LHCN-M2 (cell line): ENCODE results near the gene ADGRL3. TPM values are rescaled to one million over a fixed set of nuclear protein-coding genes. Genes with fewer than 3 reads are reported as not detected.
"Not testable (repeated sequence)": the region's sequence is repeated elsewhere in the genome, so short reads cannot be mapped to it uniquely, and the experiment has no call there.

Experiments used
- DNase-seq: peaks from one replicate; pipeline ENCODE4 v3.0.0-alpha.2; 2012; ENCODE audit warnings: low read depth
- total RNA-seq: library from RNA; depleted of rRNA; stranded (reverse); fragments of >200 nt; gene quantifications from 2 replicates; pipeline ENCODE4 v1.2.3, GENCODE V29; 2014

The ADGRL3 gene
- total RNA-seq, 1 experiment from 2014 or later, result 0.11 TPM

DNA sequence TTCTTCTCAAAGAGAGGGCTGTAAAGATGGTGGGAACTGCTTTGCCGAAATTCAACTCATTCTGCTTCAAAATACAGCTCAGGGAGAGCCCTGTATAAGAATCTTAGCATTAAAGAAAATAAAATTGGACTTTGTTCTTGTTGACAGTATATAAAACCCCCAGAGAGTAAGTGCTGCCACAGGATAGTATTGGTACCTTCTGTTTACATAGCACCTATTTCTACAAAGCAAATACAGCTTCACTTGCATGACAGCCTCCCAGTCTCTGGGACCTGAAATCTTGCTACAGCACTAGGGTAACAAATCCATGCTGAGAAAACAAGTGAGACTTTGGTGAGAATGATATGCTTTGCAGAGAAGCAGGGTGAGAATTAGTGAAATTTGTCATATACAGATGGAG, 428.6 kb downstream of the ADGRL3 start:
- DNase-seq, result no peak

DNA sequence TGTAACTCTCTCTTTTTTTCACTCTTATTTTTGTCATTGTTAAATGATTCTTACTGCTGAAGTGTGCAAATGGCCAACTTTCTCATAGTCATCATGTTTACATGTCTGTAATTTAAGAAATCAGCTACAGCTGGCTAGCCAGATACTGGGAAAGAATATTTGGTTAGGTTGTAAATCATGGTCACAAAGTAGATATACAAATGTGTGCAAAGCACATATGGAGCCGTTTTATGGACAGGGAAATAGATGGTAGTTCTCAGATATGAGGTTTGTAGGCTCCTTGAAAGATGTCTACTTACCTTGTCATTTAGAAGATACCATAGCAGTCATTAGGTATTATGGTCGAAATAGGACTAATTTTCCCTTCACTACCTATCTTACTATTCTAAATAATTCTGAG, 430.4 kb downstream of the ADGRL3 start:
- DNase-seq, result no peak

DNA sequence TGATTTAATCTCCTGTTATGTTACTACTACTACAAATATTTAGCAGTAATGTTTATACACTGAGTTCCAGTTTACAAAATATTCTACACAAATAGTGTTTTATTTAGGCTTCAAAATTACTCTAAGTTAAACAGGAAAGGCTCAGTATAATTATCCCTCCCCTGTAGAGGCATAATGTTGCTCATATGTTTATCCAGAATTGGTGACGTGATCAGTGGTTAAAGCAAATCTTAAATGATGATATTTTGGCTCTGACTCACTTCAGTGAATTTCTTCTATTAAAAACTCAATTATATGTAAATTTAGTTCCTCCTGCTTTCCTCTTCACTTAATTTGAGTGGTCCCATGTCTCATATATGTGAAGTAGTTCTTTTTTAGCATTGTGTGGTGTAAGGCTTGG, 438.5 kb downstream of the ADGRL3 start:
- DNase-seq, result no peak

DNA sequence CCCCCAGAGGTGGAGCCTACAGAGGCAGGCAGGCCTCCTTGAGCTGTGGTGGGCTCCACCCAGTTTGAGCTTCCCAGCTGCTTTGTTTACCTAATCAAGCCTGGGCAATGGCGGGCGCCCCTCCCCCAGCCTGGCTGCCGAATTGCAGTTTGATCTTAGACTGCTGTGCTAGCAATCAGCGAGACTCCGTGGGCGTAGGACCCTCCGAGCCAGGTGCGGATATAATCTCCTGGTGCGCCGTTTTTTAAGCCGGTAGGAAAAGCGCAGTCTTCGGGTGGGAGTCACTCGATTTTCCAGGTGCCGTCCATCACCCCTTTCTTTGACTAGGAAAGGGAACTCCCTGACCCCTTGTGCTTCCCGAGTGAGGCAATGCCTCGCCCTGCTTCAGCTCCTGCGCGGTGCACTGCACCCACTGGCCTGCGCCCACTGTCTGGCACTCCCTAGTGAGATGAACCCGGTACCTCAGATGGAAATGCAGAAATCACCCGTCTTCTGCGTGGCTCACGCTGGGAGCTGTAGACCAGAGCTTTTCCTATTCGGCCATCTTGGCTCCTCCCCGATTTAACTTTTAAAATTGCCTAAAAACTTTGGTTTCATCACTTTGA, 446.7 kb downstream of the ADGRL3 start:
- DNase-seq, result not testable (repeated sequence)

DNA sequence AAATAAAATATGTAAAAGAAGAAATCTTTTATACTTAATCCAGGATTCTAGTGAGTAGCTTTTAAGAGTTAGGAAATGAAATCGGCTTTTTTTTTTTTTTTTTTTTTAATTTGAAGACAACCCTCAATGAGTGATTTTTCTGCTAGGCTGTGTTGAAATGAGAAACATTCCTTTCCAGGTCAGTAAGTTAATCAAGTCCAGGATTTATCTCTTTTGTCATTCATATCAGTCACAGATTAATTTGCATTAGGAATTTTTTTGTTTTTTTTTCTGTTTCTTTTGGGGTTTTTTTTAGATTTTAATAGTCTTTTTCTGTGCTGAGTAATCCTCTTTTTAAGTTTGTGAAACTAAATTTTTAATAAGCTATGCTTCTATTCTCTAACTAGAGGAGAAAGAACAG, 448.1 kb downstream of the ADGRL3 start:
- DNase-seq, result no peak

DNA sequence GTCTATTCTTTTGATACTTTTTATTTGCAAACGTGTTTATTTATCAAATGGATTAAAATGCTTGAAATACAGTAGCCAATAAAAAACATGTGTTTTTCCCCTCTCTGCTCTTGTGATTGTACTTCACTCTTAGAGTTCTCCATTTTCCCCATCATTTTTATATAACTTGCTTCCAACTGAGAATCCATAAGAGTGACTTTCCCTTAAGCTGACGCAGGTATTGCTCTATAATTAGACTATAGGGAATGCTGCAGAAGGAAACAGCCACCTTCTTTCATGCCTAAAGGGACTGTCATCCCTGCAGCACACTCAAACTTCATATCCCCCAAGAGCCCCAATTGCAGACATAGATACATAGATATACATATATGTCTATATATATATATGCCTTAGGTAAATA, 456.9 kb downstream of the ADGRL3 start:
- no peak for DNase-seq

DNA sequence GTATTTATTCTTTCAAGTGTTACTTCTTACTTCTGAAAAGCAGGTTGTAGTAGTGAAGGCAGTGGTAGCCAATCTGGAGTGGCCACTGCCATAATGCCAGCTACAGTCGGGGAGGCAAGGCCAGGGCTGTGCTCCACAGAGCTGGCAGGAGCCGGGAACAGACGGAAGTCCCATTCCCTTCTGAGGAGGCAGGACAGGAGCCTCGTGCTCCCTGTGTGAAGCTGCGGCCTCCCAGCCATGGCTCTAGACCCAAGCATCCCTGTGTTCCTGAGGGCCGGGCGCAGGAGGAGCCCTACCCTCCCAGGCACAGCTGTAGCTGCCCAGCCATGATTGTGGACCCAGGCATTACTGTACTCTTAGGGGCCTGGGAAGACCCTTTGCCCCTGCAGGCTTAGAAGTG, 461.8 kb downstream of the ADGRL3 start:
- no peak for DNase-seq

DNA sequence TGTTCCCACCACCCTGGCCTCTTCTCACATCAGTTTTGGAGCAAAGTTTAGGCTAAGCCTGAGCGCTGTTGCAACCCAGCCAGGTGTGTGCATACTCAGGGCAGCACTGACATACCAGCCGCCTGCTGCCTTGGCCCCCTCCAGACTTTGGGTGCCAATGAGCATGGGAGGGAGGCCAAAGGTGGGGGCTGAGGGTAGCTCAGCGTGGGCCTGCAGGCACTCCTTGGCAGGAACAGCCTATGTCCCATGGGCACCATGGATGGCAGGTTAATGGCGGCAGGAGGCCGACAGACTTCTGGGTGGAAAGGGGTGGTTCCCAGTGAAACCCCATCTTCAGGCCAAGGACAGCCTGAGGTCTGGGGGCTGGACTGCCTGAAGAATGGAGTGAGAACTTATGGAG, 462.2 kb downstream of the ADGRL3 start:
- no peak for DNase-seq

DNA sequence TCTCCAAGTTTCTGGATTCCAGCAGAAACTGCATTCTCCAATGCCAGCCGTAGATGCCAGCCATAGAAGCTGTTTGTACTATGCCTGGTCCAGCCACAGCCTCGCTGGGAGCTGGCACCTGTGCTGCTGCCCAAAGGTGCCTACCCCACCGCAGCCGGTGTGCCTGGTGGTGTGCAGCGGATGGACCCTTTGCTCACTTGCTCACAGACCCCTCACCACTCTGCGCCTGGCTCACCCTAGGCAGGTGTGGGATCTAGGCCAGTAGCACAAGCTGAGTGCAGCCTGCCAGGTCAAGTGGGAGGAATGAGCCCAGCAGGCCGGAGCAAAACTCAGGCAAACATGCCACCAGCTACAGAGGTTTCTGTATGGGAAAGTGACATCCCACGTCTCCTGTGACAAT, 463.2 kb downstream of the ADGRL3 start:
- no peak for DNase-seq

DNA sequence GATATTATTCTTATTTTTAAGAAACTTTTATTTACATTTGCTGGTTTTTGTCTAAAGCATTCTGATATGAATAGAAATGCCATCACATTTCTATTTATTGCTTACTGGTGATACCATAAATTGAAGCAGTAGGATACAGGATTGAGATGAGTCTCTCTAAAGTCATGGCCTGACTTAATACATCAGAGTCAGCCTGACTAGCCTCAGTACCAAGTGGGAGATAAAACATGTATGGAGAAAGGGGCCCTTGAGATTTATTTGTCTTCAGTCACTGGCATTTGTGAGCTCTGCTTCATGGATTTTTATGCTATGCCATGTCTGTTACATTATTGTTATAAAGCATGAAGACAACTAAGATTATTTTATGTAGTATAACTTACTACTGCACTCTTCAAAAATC, 465.5 kb downstream of the ADGRL3 start:
- no peak for DNase-seq

DNA sequence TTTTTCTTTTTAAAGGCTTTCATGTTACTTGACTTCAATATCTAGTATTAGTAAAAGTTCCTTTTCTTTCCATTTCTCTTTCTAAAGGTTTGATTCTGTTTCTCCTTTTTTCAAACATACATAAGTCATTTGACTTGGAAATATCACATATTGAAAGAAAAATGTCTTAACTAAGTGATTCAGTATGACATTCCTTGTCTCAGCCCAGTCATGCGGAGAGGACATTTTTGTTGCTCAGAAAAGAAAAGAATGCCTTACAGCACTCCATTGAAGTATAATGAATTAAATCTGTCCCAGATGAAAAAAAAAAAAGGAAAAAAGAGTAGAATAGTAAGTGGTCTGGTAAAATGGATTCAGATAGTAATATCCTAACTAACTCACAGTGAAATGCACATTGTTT, 466.1 kb downstream of the ADGRL3 start:
- no peak for DNase-seq

DNA sequence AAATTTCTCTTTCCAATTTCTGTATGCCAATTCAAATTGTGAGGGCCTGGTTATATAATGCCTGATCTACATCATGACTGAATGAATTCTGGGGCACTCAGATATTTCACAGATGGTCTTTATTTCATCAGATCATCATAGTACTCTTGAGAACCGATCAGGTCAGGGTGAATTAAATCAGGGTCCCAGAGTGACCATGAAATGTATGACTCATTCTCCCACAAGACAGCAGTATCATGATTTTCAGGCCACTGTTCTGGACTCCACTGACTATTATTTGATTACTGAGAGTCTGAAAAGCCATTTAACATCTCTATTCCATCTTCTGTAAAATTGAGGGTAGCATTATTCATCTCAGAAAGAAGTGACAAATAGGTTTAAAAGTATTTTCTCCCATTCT, 471.5 kb downstream of the ADGRL3 start:
- DNase-seq, result no peak

DNA sequence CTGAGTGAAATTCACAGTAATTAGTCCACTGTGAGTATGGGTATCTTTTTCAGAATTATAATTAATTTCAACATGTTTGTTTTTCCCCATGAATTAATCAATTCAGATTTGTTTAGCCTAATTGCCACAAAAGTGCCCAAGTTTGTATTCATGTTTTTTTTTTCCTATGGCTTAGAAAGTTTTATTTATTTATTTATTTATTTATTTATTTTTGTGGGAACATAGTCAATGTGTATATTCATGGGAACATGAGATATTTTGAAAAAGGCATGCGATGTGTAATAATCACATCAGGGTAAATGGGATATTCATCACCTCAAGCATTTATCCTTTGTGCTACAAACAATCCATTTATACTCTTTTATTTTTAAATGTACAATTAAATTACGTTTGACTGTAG, 475.3 kb downstream of the ADGRL3 start:
- DNase-seq, result no peak

DNA sequence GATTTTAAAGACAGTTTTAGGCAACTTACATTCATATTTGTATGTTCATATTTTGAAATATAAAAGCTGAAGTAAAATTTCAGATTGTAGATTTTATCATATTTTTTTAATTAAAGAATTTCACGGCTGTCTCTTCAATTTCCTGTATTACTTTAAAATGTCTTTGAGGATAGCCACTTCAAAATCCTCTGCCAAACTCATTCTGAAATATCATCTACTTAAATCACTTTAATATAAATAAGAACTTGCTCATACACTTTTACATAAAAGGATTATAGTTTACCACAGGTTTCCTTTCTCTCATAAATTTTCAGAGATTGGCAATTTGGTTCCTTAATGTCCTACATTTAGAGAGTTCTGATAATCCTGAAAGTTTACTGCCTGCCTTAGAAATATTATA, 478.2 kb downstream of the ADGRL3 start:
- DNase-seq, result no peak

DNA sequence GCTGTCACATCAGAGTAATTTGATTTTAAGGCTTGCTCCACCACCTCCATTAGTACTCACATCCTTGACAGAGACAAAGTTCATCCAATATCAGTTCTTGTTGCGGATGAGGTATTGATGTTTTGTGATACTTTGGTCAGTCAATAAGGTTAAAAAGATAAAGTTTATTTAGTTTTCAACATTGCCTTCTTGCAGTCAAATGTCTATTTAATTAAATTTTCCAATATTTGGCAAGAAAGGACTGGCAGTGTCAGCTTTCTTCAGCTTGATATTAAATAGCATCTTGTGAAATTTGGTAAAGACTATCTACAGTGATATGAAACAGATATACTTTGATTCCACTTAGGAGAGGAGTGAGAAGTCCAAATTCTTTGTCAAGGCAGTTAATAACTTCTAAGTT, 493.4 kb downstream of the ADGRL3 start:
- no peak for DNase-seq

DNA sequence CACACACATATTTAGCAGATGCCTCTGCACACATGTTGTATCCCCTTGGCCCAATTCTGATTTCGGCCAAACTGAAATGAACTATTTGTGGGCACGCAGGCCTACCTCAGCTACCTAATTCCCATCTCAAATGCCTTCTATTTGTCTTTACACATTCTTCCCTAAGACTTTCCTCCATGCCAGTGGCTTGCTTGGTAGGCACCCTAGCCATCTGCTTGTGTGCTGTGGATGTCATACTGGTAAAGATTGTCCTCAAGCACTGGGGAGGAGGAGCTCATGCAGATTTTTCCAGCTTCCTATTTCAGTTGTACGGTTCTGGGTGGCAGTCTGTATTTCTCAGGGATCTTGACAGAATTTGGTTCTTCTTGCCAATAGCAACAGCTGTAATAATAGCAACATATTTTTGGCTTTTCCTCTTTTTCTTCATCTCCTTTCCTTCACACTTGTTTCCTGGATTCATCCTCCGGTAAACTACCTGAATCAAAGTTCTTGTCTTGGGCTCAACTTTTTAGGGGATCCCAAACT, 514.3 kb downstream of the ADGRL3 start:
- no peak for DNase-seq

DNA sequence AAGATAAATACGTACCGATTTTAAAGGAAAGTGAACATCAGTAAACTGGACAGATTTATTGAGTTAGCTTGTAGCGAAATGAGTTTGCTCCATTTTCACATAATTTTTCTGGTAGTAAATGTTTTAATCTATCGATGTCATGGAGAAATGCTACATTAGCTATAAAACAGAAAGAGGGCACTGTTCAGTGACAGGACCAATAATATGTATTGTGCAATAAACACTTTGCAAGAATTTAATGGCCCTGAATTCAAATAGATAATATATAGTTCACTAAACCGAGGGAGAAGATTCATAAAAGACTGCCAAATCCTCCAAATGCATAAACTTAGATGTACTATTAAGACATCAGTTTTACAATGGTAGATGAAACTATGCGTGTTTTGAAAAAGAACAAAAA, 516.3 kb downstream of the ADGRL3 start:
- no peak for DNase-seq

DNA sequence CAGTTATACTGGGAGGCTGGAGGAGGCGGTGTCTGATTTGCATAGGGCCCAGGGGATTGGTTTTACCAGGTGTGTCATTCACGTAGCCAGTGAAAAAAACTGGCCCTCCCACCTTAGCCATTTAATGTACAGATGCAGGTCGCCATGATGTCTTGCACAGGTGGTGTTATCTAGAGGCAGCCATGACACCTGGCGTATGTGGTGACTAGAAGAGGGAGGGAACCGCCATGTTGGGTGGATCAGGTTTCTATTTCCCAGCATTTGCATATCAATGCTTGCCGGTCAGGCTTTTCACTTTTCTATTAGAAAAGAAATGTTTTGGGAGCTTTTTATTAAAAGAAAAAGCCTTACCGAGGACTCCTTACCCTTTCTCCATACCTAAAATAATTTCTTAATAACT, 523.4 kb downstream of the ADGRL3 start:
- DNase-seq, result no peak

DNA sequence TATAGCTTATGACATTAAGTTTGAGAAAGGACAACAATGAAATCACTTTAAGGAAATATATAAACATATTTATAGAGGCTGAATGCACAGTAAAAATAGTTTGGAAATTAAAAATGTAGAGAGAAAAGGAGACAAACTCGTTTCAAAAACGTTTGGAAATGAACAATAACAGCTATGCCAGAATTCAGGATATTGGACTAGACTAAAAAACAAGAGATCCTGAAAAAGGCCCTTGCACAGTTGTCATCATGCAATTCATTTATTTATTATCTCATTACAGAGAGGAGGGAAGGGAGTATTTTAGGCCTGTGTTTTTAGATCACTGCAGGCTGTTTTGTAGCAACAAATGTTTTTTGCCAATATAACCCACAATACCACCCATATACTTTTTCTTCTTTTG, 527.2 kb downstream of the ADGRL3 start:
- no peak for DNase-seq

DNA sequence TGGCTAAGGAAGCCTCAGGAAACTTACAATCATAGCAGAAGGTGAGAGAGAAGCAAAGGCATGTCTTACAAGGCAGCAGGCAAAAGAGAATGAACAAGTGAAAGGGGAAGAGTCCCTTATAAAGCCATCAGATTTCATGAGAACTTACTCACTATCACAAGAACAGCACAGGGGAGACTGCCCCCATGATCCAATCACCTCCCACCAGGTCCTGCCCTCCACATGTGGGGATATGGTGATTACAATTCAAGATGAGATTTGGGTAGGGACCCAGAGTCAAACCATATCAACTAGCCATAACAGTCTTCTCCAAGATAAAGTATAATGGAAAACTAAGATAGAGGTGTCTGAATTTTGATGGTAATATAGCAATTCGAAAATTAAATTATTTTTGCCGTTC, 534.3 kb downstream of the ADGRL3 start:
- DNase-seq, result no peak

DNA sequence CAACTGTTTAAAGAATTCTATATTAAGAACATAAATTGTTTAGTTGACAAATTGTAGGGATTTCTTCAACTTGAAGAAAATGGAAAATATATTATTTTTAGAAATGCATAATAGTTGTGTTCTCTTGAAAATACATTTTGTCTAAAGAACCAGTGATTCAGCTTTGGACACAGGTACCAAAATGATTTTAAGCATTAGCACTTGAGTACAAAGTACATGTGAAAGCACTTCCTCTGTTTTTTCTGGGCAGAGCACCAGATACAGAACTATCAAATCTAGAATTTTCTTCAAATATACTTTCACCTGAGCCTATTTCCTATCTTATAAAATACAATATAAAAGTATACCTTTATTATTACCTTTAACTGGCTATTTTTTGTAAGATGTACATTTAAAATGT, 539.8 kb downstream of the ADGRL3 start:
- DNase-seq, result no peak

DNA sequence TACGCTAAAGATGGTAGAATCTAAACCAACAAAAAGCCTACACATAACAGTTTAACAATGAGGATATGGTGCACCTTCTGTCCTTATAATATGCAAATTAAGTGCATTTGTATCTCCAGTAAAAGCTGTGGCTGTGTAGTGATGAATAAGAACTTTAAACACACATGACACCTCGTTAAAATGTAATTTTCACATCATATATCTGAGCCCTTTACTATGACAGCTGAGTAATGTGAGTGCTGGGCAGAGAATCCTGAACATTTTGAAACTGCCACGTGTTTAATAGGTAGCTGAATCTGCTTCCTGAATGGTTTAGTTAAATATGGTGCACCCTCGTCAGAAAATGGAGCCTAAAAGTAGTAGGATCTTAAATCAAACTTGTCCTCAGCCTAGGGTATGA, 540.8 kb downstream of the ADGRL3 start:
- DNase-seq, result no peak

DNA sequence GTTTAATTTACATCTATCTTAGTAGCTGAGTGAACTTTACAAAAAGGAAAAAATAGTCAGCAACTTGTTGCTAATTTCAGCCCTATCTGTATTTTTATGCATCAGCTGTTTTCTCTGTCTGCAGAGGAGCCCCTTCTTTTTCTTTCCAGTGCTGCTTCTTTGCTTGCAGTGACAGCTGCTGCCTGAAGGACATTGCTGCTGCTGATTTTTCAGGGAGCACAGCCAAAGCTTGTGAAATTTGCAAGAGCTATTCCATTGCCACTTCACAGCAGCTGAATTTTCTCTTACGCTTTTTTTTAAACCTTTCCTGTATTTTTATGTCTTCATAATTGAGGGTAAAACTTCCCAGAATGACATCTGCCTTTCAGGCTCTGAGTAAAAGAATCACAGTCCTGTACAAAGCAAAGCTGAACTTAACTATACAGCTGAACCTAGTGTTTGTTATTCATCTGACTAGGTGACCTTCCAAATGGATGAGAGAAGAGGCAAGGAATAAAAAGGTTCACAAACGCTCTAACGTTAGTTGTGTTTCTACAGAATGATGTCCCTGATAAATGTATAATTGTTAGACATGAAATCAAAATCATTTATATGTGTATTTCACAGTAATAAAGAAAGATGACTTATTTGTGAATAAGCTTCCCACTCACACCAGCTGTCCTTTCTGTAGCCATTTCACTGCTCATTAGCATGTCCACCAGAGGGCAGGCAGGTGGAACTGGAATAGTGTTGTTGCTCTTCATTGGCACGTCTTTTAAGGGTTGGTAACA, 541.4 kb downstream of the ADGRL3 start:
- no peak for DNase-seq
